ENCODE measurements around the gene SYN1.

SYN1 gene

DNA sequence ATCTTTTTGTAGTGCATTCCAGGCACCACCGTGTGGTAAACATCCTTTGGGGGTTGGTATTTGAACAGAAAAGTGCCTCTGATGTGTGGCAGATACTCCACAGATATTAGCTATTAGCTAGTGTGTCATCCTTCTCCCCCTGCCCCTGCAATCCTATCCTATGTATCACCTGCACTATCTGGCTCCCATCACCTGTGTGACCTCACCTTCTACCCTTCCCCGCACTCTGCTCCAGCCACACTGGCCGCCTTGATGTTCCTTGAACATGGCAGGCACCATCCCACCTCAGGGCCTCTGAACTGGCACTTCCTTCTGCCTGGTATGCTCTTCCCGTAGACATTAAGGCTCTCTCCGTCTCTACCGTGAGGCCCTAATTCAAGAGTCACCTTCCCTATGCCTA is 27.0 kb upstream of the SYN1 start:
- Mint-ChIP-seq H3K27ac (peak overlapping the region; percentile 35), H3K36me3 (peaks cover 49% of the 10 kb centered on the region), H3K4me1 (peaks cover 62% of the 10 kb centered on the region), H3K27me3 (no peaks in the 10 kb centered on the region), H3K9me3 (no peaks in the 10 kb centered on the region), H3K4me3 (no peak overlapping the region)
- CTCF ChIA-PET = no interaction called here
- DNase-seq = no peak

DNA sequence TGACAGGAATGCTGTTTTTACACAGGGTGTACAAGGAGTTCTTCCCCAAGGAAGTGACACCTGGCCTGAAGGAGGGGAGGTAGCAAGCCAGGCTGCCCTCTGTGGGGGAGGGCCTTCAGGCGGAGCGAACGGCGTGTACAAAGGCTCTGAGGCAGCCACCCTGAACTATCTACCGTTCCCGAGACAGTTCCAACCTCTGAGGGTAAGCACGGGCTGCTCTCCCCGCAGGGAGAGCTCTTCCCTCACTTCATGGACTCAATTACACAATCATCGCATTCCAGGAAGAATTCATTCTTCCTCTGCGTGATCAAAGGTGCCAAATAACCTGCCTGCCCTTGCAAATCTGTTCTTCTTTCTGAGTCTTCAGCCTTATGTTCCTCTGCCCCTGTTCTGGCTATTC is 25.9 kb upstream of the SYN1 start:
- Mint-ChIP-seq H3K4me3 (no peak overlapping the region), H3K4me1 (peaks cover 51% of the 10 kb centered on the region), H3K36me3 (peaks cover 50% of the 10 kb centered on the region), H3K9me3 (no peaks in the 10 kb centered on the region), H3K27ac (no peak overlapping the region), H3K27me3 (no peaks in the 10 kb centered on the region)
- CTCF ChIA-PET = no interaction called here
- no peak for DNase-seq

DNA sequence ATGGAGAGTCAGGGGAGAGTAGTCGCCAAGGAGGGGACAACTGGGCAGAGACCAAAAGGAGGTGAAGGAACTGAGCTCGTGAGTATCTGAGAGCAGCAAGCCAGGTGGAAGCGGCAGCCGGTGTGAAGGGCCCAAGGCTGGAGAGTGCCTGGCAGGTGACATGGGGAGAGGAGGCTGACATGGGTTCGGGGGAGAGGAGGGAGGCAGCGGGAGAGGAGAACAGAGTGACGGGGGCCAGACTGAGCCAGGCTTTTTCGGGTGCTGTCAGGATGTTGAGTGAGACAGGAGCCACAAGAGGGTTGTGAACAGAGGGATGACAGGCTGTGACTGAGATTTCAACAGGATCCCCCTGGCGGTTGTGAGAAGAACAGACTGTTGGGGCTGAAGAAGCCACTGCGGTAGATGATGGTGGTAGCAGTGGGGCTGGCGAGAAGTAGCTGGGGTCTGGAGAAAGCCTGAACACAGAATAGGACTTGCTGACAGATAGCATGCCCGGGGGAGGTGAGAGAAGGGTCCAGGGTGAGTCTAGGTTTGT is 25.0 kb upstream of the SYN1 start:
- H3K27me3 Mint-ChIP-seq = no peaks in the 10 kb centered on the region
- peaks cover 53% of the 10 kb centered on the region for H3K4me1 Mint-ChIP-seq
- CTCF ChIA-PET = interaction anchor here (0.6 to 1.6 kb wide), 4 partner anchors 79 to 327 kb away, joined by 3 to 4 read pairs (median 3); no protein-coding TSS in a partner anchor
- H3K4me3 Mint-ChIP-seq = no peak overlapping the region
- DNase-seq = no peak
- H3K27ac Mint-ChIP-seq = no peak overlapping the region
- no peaks in the 10 kb centered on the region for H3K9me3 Mint-ChIP-seq
- peaks cover 59% of the 10 kb centered on the region for H3K36me3 Mint-ChIP-seq

DNA sequence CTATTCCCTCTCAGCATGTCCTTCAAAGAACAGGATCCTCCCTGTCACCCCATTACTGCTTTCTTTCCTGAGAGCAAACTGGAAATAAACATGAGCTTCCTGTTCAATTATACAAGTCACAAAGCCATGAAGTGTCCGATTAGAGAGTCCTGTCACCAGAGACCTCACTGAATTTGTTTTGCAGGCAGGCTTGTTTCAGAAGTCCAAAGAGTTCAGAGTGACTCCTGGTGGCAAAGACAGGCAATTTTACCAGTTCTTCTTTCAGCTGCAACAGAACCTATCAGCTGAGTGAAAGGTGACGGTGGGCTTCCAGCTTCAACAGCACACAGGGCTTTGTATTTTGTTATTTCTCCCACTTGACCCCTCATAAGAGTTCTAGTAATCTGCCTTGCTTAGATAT is 24.3 kb upstream of the SYN1 start:
- H3K27ac Mint-ChIP-seq = no peak overlapping the region
- H3K36me3 Mint-ChIP-seq = peaks cover 59% of the 10 kb centered on the region
- peaks cover 54% of the 10 kb centered on the region for H3K4me1 Mint-ChIP-seq
- H3K4me3 Mint-ChIP-seq = no peak overlapping the region
- CTCF ChIA-PET = interaction anchor here (0.6 to 1.6 kb wide), 3 partner anchors 79 to 327 kb away, joined by 3 to 4 read pairs (median 3); no protein-coding TSS in a partner anchor
- DNase-seq = no peak
- H3K27me3 Mint-ChIP-seq = no peaks in the 10 kb centered on the region
- H3K9me3 Mint-ChIP-seq = no peaks in the 10 kb centered on the region

DNA sequence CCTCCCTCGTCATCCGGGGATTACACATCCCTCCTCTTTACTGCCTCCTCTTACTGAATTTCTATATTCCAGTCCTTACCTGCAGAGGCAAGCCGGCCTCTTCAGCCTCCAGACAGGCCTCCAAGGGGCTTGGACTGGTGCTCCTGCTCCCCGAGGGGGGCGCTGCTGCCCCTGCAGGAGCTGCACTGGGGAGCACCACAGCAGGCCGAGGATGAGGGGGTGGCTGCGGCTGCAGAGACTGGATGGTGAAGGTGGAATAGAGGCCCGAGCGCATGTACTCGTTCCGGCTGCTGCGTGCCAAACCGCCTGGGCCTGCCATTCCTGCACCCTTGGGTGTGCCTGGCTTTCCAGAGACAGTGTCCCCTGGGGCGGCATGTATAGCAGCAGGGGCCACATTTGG is 19.2 kb upstream of the SYN1 start:
- Mint-ChIP-seq H3K4me3 (no peak overlapping the region), H3K4me1 (peaks cover 33% of the 10 kb centered on the region), H3K9me3 (no peaks in the 10 kb centered on the region), H3K36me3 (peaks cover 54% of the 10 kb centered on the region), H3K27me3 (no peaks in the 10 kb centered on the region), H3K27ac (peak overlapping the region; percentile 11)
- no peak for DNase-seq
- CTCF ChIA-PET = no interaction called here

DNA sequence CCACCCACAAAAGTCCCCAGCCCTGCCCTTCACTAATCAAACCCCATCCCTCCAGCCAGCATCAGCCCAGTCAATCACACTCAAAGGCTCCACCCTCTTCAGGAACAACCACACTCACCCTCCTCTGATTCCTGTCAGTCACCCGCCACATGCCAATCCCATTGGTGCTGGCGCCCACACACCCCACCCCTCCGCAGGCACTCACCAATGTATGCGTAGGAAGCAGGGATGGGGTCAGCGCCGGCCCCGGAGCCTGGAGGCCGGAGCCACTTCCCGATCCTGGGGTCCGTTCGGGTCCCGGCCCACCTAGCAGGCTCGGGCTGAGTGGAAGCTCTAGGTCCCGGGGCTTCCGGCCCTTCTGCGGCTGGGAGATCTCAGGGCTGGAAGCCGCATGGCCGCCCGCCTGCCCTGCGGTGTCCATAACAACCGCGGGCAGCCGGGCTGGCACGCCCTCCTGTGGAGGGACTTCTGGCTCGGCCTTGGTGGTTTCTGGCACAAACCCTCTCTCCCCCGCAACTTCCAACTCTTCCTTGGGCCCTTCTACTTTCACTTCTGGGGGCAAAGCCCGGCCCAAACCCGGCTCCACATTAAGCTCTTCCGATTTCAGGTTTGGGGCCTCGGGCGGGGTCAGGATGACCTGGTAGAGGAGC is 18.0 kb upstream of the SYN1 start:
- Mint-ChIP-seq H3K27ac (peak overlapping the region; percentile 78), H3K4me3 (peak overlapping the region; percentile 63), H3K27me3 (no peaks in the 10 kb centered on the region), H3K4me1 (peaks cover 30% of the 10 kb centered on the region), H3K9me3 (no peaks in the 10 kb centered on the region), H3K36me3 (peaks cover 50% of the 10 kb centered on the region)
- DNase-seq = peak; percentile 55
- CTCF ChIA-PET = no interaction called here

DNA sequence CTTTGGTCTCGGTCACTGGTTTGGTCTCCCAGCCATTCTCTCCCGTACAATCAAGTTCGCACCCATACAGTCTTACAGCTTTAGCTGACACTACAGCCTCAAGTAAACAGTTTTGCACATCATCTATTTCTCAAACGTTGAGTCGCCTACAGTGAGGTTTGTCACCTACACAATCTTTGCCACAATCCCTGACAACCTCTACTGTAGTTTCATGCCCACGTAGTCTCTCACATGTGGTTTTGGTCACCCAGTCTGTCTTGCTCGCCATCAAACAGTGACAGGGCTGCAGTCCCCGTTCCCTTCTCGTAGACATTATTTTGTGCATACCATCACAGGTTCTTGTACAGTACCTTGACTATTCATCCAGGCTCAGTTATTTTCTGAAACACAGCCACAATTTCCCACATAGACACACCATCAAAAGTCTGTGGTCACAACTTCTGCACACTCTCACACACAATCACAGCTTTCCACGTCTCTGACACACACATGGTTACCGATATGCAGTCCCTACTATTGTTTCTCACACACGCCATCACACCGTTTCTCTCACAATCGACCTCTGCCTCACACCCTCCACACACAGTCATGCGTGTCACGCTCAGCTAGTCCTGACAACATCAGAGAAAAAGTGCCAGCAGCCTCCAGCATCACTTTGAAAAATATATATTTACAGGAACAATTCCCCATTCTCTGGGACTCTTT is 15.4 kb upstream of the SYN1 start:
- Mint-ChIP-seq H3K4me3 (no peak overlapping the region), H3K36me3 (peaks cover 35% of the 10 kb centered on the region), H3K27me3 (no peaks in the 10 kb centered on the region), H3K9me3 (no peaks in the 10 kb centered on the region), H3K27ac (no peak overlapping the region), H3K4me1 (peaks cover 36% of the 10 kb centered on the region)
- DNase-seq = no peak
- CTCF ChIA-PET = no interaction called here

DNA sequence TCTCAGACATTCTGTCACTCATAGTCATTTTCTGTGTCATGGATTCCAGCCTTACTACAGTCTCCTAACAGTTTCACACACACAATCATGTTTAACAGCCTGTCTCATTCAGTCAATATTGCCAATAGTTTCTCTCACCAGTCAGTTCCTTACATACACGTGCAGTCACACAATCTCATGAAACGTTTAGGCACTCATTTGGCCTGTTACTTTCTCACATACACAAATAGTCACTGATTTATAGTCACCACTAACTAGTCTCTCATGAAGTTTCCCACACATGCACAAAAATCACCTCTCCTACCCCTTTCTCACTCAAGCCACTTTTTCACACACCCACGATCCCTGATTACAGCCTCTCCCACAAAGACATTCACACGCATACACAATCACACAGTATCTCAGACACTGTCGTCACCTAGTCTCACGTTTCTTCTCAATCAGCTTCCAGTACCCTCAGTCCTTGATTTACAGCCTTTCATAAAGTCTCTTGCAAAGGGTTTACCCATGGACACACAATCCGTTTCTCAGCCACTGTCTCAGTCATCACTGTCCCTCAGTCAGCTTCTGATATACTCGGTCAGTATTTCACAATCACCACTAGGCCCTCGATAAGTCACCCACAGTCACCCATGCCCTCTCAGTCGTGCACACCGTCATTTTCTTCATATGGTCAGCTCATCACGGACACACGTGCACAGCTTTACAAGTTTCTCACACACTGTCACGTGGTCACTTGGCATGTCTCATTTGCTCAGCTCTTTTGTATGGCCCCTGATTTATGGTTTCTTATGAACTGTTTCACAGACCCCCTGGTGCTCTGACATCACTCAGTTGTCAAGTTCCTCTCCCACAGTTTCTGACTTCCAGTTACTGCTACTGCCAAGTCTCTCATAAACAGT is 14.3 kb upstream of the SYN1 start:
- no peak for DNase-seq
- Mint-ChIP-seq H3K27ac (no peak overlapping the region), H3K9me3 (no peaks in the 10 kb centered on the region), H3K4me1 (peaks cover 39% of the 10 kb centered on the region), H3K4me3 (no peak overlapping the region), H3K36me3 (peaks cover 24% of the 10 kb centered on the region), H3K27me3 (no peaks in the 10 kb centered on the region)
- CTCF ChIA-PET = no interaction called here

DNA sequence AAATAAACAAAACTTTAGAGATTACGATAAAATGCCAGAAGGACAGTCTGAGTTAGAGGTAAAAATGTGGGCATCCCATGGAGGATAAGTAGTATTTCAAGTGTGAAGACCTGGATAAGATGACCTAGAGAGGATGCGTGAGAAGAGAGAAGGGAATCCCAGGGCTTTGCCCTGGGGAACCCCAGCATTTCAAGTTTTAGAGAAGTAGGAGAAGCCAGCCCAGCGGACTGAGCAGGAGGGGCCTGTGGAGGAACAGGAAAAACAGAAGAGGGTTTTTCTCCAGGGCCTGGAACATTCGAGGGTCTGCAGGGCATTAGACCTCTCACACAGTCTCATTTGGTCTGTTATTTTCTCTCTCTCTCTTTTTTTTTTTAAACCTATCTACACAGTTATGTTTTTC is 13.0 kb upstream of the SYN1 start:
- Mint-ChIP-seq H3K27me3 (no peaks in the 10 kb centered on the region), H3K36me3 (peaks cover 17% of the 10 kb centered on the region), H3K4me3 (no peak overlapping the region), H3K4me1 (peaks cover 36% of the 10 kb centered on the region), H3K9me3 (no peaks in the 10 kb centered on the region), H3K27ac (peak overlapping the region; percentile 39)
- no peak for DNase-seq
- CTCF ChIA-PET = no interaction called here

DNA sequence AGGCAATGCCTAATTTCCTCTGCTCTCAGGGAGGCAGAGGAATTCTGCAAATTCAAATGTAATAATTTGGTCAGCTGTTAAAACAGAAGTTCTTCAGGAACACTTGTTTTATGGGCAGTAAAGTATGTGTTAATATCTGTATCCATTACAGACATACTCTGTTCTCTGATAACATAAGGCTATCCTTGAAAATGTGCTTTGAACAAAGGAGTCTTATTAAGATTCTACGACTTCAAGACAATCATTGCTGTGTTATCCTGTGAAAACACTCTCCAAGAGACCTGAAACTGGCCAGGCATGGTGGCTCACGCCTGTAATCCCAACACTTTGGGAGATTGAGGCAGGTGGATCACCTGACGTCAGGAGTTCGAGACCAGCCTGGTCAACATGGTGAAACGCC is 12.0 kb upstream of the SYN1 start:
- Mint-ChIP-seq H3K4me1 (peaks cover 30% of the 10 kb centered on the region), H3K27ac (no peak overlapping the region), H3K4me3 (no peak overlapping the region), H3K9me3 (no peaks in the 10 kb centered on the region), H3K27me3 (no peaks in the 10 kb centered on the region), H3K36me3 (peaks cover 11% of the 10 kb centered on the region)
- CTCF ChIA-PET = no interaction called here
- no peak for DNase-seq

DNA sequence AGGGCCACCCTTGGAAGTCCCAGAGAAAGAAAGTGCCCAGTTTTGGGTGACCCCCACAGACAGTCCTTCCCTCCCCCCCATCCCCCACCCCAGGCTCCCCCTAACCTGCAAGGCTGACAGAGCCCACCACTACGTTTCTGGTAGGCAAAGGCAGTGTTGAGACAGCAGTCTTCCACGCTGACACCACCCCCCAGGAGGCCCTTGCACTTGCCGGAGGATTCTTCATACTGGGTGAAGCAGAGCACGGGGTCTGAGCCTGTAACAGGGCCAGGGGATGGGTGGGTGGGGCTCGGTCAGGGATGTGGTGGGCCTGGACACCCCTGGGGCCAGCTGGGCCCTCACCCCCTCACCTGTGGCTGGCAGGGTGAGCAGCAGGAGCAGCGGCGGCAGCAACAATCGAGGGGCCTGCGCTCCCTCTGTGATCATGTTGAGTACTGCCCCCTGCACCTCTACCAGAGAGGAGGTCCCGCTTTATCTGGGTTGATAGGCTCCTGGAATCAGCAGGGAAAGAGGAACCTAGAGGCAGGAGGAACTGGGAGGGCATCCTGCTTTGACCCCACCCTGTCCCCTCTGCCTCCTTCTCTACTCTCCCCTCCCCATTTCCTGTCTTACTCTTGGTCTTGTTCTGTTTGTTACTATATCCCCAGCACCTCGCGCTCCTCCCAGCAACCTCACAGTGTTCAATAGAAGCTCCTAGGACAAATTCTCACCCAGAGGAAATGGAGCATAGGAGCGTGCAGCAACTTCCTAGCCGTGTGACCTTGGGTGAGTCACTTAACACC is 10.0 kb upstream of the SYN1 start, which contains the start of gene CFP:
Gene CFP, minus strand, starts transcription at position 512 of the 782 bp plus-strand sequence. Its CDS starts 86 bp downstream, at position 426.
- Mint-ChIP-seq H3K27me3 (no peaks in the 10 kb centered on the region), H3K27ac (peak within 1 kb of the TSS; percentile 87), H3K36me3 (peaks cover 13% of the 10 kb centered on the region), H3K4me3 (peak within 1 kb of the TSS; percentile 87), H3K4me1 (peaks cover 25% of the 10 kb centered on the region), H3K9me3 (no peaks in the 10 kb centered on the region)
- DNase-seq = peak; percentile 50
- CTCF ChIA-PET = interaction anchor here (0.8 to 1.8 kb wide), 5 partner anchors 49 to 107 kb away, joined by 3 to 8 read pairs (median 4); partner anchors contain the start of gene ARAF

DNA sequence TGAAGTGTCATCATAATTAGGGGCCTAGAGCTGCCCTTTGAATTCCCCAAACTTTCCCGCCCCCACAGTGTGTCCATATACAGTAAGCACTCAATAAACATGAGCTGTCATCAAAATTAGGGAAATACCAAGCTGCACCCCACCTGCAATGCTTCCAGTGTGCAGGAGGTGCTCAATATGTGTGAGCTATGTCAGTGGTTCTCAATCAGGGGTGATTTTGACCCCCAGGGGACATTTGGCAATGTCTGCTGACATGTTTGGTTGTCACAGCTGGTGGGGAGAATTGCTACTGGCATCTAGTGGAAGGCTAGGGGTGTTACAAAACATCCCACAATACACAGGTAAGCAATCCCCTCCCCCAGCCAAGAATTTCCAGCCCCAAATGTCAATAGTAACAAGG is 9.3 kb upstream of the SYN1 start:
- Mint-ChIP-seq H3K36me3 (peaks cover 15% of the 10 kb centered on the region), H3K4me3 (peak overlapping the region; percentile 87), H3K4me1 (peaks cover 28% of the 10 kb centered on the region), H3K9me3 (no peaks in the 10 kb centered on the region), H3K27me3 (no peaks in the 10 kb centered on the region), H3K27ac (peak overlapping the region; percentile 87)
- CTCF ChIA-PET = interaction anchor here (1.0 to 1.8 kb wide), 5 partner anchors 22 to 106 kb away, joined by 3 to 8 read pairs (median 4); partner anchors contain the start of genes ARAF and ELK1
- peak; percentile 54 for DNase-seq

DNA sequence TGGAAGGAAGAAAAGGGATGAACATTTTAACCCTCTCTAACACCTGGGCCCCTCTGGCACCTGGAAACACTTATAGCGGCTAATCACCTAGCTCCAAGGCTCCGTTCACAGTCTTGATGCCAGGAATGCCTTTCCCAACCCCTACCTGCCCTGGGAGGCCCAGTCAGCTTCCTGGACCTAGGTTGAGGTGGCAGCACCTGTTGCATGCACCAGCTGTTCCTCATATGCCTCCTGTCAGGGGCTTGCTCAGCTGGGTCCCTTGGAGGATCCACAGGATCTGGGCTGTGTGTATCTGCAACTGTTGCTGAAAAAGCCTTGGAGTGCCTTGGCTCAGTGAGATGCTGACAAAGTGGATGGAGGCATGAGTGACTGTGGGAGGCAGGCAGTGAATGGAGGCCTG is 5.7 kb upstream of the SYN1 start:
- H3K4me3 Mint-ChIP-seq = no peak overlapping the region
- H3K4me1 Mint-ChIP-seq = peaks cover 34% of the 10 kb centered on the region

More for the DNA sequence above, 5.7 kb upstream of the SYN1 start:
- Mint-ChIP-seq H3K36me3 (peaks cover 15% of the 10 kb centered on the region), H3K9me3 (no peaks in the 10 kb centered on the region), H3K27ac (no peak overlapping the region), H3K27me3 (peaks cover 10% of the 10 kb centered on the region)
- CTCF ChIA-PET = no interaction called here
- no peak for DNase-seq
